Measurements from ENCODE around the gene NOTCH2NLA.
"Not testable (repeated sequence)": the region's sequence is repeated elsewhere in the genome, so short reads cannot be mapped to it uniquely, and the experiment has no call there.

NOTCH2NLA gene

DNA sequence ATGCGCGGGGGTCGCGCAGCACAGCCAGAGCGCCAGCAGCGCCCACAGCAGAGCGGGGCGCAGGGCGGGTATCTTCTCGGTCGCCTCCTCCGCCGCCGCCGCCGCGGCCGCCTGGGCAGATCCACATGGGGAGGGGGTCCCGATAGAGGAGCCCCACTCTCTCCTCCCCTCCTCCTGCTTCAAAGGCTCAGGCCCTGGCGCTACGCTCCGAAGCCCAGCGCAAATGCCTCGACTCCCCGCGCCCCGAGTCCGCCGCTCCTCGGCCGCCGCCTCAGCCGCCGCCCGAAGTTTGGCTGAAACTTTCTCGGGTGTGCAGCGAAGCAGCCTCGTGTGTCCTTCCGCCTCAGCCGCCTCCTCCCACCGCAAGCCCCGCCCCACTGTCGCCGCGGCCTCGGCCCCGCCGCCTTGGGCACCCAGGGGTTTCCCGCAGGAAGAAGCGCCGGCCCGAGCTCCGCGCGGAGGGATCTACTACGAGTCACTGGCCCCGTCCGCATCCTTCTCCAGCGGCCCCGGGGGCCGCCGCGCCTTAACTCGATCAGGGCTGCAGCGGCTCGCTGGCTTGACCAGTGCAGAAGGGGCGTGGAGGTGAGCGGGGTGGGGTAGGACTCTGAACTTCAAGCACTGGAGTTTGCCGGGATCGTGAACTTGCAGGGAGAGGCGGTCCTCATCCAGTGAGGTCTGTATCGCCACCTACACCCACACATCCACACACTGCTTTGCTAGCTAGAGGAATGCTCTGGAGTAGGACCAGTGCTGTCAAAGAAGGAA lies at the start of gene NOTCH2NLA:
Gene NOTCH2NLA (minus strand): TSS at position 312 of the 768 bp plus-strand sequence. CDS start 39,684 bp downstream, outside the sequence.
- not testable (repeated sequence) for DNase-seq (ENCODE audit: low spot score)

DNA sequence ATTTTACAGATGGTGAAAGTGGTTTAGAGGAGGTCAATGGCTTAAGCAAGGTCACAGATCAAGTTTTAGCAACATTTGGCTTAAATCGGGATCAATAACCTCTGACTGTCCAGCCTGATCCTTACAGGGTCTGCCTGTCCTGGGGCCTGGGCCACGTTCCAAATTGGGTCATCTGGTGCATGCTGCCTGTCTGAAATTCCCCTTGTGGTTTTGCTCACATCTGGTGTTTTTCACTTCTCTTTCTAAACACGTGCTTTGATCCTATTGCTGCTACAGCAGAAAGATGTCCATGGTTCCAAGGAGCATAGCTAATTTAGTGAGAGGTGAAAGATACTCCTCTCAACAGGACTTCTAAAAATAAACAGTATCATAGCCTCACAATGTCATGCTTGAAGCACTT lies 49.5 kb upstream of the NOTCH2NLA start:
- DNase-seq (ENCODE audit: low spot score): not testable (repeated sequence)

DNA sequence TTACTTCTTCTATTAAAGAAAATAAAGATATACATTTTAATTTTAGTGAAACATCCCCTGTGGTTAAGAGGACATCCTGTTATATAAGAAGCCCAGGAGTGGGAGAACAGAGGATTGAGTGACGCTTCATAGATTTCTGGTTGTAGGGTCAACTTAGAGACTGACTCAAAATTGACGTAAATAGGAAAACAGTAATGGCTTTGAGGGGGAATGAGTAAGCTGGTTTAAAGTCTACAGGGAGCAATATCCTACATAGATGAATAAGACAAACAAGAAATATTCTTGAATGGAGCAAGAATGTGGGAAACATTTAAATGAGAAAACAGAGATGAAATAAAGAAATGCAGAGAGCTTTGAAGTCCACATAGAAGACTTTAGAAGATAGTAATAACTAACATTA lies 48.3 kb upstream of the NOTCH2NLA start:
- not testable (repeated sequence) for DNase-seq (ENCODE audit: low spot score)

DNA sequence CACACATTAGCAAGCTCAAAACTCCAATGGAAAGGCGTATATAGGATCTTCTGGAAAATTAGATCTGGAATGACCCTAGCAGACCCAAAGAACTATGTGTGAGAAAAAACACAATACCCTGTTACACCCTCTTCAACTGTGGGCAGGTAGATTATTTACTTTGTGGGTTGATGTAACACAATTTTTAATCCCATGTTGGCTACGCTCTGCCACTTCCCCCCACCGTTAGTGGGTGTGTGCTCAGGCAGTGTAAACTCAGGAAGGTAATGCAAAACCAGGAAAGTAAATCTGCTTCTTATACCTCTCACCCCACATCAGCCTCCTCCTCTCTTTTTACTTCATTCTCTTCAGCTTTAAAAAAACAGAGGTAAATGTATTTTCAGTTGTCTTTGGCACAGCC lies 45.3 kb upstream of the NOTCH2NLA start:
- not testable (repeated sequence) for DNase-seq (ENCODE audit: low spot score)

DNA sequence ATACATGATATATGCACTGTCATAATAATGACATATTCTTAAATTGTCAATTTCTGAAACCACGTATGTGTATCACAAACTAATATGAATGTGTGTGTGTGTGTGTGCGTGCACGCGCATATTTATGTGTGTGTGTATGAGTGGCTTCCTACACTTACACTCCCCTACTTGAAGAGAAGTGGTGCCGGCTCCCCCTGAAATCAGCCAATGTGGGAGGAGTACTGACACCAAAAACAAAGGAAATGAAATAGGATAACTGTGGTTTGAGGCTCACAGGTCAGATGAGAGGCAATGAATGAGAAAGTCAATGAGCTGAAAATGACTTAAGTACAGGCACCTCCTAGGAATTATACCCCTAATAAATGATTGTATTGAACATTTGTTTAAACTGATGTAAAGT lies 44.4 kb upstream of the NOTCH2NLA start:
- DNase-seq (ENCODE audit: low spot score): not testable (repeated sequence)

DNA sequence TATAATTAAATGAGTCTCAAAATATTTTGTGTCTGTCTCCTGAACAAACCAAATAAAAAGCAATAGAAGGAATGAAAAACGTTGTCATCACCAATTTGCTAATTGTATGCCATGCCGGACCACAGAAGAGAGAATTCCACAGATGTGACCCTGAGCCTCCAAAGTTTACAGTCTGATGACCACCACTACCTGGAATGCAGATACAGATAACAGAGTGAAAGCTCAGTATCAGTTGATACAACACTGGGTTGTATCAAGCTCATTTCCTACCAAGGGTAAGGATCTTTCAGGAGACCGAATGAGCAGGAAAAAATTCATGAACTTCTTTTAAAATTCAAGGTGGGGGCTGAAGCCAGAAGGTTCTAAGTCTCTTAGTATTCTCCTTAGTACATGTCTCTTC lies 43.9 kb upstream of the NOTCH2NLA start:
- DNase-seq (ENCODE audit: low spot score): not testable (repeated sequence)

DNA sequence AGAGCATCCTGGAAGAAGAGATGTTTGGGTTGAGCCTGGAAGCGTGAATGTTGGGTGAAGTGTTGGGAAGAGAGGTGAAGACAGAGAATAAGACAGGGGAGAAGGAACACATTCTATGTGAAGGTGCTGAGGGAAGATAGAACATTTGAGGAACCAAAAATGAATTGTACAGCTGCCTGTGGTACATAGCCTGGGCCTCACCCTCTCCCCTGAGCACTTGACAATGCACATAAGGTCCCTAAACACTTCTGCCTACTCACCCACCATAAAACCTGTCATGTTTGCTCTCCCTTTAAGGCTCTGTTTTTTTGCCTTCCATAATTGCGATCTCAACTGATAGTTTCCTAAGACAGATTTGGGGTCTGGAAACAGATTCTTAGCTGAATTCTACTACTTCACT lies 43.2 kb upstream of the NOTCH2NLA start:
- DNase-seq (ENCODE audit: low spot score): not testable (repeated sequence)

DNA sequence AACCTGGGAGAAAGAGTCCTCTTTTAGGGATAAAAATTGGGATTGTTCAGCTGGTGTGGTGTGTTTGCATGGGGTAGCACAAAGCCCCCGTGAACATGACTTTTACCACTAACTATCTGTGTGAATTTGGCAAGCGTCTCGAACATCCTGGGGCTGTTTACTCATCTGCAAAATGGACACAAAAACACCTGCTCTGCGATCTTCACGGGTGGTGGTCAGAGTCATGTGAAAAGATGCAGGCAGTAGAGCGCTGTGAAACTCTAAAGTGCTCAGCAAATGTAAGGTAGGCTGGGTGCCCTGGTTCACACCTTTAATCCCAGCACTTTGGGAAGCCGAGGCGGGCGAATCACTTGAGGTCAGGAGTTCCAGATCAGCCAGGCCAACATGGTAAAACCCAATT lies 41.3 kb upstream of the NOTCH2NLA start:
- not testable (repeated sequence) for DNase-seq (ENCODE audit: low spot score)

DNA sequence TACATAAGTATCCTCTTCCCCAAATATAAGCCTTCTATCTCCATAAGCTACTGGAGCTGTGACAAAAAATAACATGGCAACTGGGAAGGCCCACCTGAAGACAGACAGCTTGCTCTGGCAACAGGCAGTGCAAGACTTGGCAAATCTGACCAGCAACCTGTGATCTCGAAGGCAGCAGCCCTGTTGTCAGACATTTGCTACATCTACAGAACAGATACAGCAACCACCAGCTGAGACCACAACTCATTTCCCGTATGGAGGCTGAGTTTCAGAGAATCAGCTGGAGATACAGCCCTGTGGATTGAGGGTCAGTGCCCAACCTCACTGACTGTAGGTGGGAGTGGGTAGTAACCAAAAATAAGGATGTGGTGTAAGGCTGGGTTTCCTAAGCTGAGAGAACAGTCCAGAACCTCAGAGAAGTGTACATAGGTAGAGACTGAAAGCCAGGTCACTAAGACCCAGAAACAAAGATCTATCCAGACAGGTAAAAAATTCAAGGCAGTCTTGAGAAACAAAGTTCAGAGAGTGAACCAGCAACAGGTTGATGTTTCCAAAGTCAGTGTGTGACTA lies 37.4 kb upstream of the NOTCH2NLA start:
- not testable (repeated sequence) for DNase-seq (ENCODE audit: low spot score)

DNA sequence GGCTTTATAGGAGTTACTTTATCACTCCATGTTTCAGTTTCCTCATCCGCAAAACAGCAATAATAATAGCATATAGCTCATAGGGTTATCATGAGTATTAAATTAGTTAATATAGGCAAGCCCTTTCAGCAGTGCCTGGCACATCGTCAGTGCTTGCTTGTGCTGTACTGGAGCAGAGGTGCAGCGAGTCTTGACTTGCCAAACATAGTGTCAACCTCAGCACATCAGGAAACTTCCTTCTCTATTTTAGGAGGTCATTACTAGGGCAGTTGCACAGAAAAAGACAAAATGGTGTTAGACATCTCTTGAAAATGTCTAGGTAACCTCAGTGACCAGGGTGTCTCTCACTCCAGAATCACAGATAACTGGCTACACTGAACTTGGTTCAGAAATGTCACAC lies 35.9 kb upstream of the NOTCH2NLA start:
- not testable (repeated sequence) for DNase-seq (ENCODE audit: low spot score)

DNA sequence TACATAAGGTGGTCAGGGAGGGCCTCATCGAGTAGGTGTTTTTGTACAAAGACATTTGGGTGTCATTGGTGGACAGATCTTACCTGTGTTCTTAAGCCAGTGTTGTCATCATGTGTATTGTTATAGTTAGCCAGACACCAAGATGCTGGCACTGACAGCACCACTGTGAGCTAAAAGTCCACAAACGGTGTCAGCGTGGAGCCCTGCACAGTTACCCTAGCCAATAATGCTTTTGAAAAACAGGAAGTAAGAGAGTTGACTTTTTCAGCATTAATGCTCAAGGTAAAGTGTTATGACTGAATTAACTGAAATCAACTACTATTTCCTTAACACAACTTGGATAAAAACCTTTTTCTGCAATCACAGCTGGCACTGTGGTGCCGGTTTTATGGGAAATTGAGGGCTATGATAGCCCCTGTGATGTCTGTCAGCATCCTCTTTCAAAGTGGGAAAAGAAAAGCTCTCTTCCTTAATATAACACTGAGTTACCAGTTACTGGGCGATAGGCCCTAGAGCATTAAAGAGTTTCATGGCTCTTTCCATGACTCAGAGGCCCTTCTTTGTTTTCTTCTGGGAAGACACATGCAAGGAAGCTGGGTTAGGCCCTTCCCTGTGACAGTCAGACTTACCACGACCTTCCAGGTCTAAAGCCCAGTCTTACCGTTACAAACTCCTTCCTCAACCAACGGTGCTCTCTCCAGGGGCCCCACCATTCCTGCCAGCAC lies 31.3 kb upstream of the NOTCH2NLA start:
- not testable (repeated sequence) for DNase-seq (ENCODE audit: low spot score)

DNA sequence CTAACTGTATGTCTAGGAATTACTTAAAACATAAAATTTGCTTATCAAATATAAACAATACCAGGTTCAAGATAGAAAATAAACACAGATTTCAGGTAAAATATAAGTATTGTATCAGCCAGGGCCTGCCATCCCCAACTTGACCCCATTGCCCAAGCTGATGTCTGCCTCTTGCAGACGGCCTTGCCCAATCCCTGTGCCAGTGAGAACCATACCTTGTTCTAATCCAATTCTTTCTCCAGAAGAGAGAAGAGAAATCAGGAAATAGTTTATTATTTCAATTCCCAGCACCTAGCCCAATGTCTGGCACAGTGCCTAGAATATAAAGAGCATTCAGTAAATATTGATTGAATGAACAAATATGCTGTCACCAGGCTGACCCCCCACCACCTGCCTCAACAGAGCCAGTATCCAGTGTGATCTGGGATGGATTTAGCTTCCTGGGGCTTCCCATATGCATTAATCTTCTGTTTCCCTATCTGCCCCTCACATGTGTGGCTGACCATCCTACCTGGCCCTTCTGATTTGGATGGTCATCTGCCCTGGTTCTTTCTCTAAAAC lies 29.3 kb upstream of the NOTCH2NLA start:
- not testable (repeated sequence) for DNase-seq (ENCODE audit: low spot score)

DNA sequence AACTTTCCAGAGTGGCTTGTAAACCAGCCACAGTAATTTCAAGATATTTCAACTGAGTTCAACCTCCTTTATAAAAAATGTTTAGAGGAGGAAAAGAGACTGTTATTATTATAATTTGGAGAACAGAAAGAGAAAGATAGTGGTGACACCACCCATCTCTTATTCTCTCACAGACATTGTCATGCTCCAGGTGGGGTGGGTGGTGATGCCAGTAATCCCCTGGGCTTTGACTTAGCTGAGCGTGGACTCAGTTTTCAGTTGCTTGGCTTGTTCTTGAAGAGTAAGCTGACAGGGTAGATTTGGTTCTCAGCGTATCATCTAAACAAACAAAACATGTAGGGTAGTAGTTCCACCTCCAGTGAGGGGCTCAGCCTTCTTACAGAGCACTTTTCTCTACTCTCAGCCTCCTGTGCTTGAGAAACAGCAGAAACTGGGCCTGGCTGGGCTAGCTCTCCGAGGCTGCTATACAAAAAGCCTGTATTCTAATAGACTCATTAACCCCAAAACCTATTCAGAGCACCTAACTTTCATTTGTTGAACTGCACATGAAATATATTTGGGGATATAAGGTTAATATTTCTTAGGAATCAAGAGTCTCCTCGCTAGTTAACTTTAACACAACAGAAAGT lies 25.9 kb upstream of the NOTCH2NLA start:
- DNase-seq (ENCODE audit: low spot score): not testable (repeated sequence)

DNA sequence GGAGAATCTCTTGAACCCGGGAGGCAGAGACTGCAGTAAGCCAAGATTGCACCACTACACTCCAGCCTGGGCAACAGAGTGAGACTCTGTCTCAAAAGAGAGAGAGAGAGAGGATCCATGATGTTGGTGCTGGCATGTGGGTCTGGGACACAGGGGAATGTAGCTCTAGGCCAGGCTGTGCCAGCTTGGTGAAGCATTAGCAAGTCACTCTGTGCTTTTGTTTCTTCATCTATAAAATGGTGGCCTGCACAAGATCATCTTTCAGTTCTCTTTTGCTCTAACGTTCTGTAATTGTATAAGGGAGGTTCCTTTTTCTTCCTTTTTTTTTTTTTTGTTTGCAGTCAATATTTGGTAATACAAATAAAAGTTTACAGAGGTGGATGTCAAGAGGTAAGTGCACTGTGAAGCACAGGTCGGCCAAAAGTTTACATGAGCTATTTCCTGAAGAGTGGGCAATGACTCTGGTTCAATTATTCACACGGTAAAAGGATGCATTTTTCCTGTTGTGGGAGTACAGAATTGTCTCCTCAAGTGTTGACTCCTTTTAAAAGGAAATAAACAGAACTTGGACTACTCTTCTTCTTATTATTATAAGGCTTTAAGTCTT lies 24.5 kb upstream of the NOTCH2NLA start:
- DNase-seq (ENCODE audit: low spot score): not testable (repeated sequence)

DNA sequence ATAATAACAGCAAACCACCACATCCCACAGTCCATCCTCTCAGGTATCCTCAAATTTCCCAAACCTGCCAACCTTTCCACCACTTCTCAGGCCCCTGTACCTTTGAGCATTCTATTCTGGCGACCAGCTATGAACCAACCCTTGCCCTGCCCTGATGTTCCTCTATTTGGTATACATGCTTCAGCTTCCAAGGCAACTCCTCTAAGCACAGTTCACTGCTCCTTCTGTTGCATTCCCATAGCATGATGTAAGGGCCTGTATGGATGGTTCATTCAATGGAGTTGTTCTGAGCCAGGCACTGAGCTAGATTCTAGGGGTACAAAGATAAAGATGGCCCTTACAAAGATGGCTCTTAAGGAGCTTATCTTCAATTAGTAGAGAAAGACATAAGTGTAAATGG lies 22.7 kb upstream of the NOTCH2NLA start:
- not testable (repeated sequence) for DNase-seq (ENCODE audit: low spot score)

DNA sequence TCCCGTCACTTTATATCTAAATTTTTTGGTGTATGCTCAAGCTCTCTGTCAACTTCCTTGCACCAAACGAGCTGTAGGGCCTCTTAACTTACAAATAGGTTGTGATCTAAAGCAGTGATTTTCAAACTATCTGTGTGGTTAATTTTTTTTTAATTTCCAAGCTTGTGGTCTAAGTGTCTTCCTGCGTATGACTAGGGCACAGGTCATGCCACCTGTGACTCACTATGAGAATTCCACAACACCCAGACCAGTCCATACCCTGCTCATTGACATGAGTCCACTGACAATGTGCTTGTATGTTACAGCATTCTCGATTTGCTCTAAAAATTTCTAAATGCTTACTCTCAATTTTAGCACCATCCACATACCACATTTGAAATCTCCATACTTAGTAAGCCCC lies 19.8 kb upstream of the NOTCH2NLA start:
- not testable (repeated sequence) for DNase-seq (ENCODE audit: low spot score)

DNA sequence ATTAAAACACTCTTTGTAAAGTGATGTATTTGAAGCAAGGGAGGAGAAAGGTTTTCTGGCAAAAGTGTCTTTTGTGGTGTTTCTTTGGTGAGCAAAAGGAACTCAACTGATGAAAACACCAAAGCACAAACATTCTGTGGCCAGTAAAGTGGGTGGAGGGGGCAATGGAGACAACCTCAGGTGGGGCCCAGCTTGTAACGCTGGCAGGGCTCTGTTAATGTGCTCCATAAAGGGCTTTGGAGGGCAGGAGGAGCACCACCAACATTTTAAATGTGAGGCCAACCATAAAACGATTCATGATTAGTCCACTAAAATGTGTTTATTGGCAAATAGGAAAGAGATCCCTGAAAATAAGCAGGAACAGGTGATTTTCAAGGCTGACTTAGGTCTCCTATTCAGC lies 7.8 kb upstream of the NOTCH2NLA start:
- not testable (repeated sequence) for DNase-seq (ENCODE audit: low spot score)

DNA sequence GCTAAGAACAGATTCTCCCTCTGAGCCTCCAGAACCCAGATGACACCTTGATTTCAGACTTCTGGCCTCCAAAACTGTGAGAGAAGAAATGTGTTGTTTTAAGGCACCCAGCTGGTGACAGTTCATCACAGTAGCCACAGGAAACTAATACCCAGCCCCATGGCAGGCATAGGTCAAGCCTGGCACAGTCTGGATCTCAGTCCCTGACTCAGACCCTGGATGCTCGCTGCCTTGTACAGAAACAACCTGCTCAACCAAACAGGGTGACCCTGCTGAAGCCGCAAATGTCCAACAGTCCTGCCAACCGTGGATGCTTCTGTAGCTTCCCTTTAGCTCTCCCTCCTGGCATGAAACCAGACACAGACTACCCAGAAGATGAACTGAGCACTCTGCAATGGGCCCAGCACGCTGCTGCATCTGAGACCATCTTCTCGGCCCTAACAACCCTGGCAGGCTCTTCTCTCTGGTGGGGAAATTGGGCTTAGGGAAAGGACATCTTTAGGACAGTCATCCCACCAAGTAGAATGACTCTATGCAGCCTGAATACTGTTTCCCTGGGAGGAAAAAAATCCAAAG lies 7.3 kb upstream of the NOTCH2NLA start:
- DNase-seq (ENCODE audit: low spot score): not testable (repeated sequence)

DNA sequence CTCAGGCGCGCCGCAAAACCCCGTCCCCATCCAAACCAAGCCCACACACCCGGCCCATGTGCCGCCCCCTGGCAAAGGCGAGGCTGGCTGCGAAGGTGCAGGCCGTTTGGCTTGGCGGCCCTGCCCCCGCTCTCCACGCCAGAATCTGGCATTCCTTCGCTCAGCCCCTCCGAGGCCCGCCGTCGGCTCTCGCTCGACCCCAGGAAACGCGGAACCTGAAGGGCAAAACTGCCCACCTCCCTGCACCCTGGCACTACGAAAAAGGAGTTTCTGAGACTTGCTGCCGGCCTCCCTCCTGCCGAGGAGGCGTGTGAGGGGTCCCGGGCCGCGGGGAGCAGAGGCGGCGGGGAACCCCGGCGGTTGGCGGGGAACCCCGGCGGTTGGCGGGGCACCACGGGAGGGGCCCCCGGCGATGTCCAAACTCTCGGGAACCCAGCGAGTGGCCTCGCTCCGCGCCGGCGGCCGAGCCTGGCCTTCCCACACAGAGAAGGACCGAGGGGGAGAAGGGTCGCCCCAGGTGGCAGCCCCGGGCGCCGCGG lies 608 bp downstream of the NOTCH2NLA start:
- DNase-seq (ENCODE audit: low spot score): not testable (repeated sequence)

DNA sequence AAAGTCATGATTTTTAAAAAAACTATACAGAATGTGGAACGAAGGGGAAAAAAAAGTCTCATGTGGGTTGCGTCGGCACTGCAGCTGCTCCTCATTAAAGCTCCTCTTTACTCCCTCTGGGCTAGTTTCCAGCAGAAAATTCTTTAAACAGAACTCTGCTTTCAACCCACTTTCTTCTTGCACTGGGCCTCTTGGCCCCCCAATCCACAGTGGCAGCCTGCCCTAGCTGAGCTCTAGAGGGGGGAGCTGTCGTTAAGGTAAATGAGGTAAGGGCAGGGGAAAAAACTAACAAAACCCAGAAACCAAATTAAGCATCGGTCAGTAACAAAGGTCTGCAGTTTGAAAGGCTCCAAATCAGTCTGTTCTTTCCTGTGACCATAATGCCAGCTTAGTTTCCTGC lies 54.3 kb downstream of the NOTCH2NLA start:
- not testable (repeated sequence) for DNase-seq (ENCODE audit: low spot score)

DNA sequence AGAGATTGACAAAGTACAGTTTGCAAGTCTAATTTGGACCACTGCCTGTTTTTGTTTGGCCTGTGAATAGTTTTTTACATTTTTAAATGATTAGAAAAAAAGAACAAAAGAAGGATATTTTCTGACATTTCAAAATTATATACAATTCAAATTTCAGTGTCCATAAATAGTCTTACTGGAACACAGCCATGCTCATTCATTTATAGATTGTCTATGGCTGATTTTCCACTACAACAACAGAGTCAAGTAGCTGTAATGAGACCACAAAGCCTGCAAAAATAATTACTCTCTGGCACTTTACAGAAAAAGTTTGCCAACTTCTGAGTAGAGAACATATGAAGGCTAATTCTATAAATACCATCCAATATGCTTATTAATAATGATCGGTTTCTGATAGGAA lies 61.1 kb downstream of the NOTCH2NLA start:
- DNase-seq (ENCODE audit: low spot score): not testable (repeated sequence)
